NCI-H345 (cell line): ENCODE data around the gene TMEM50B.
"Not testable (repeated sequence)": the region's sequence is repeated elsewhere in the genome, so short reads cannot be mapped to it uniquely, and the experiment has no call there.

Experiments used
- DNase-seq: peaks from one replicate; lab custom pipeline; 2025; lab: John Stamatoyannopoulos, UW

Gene TMEM50B

GRCh38 chr21:33479679-33480480, at the start of gene TMEM50B:
Gene TMEM50B, minus strand, starts transcription at chr21:33479974. Its CDS starts 11,089 bp downstream, at chr21:33468885.
- peak; percentile 98 for DNase-seq

- no peak for DNase-seq
Observed at GRCh38 chr21:33522953-33523349, 43.2 kb upstream of the TMEM50B start.

GRCh38 chr21:33522297-33522952, 42.7 kb upstream of the TMEM50B start:
- DNase-seq = no peak

DNA sequence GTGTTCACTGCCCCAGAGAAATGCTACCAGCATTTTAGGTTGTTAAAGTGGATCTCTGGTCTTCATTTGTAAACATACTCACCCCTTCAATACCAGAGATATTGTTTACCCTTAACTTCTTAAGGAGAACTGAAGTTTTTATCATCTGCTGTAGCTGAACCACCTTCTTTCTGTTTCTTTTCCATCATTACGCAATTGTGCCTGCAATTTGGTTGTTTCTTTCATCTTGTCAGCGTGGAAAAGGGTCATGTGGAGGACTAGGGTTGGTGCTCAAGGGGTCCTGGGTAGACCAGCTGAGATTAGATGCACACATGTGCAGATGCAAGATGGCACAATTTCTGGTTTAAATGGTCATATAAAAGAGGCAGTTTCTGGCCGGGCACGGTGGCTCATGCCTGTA, 39.1 kb upstream of the TMEM50B start:
- DNase-seq = no peak

DNA sequence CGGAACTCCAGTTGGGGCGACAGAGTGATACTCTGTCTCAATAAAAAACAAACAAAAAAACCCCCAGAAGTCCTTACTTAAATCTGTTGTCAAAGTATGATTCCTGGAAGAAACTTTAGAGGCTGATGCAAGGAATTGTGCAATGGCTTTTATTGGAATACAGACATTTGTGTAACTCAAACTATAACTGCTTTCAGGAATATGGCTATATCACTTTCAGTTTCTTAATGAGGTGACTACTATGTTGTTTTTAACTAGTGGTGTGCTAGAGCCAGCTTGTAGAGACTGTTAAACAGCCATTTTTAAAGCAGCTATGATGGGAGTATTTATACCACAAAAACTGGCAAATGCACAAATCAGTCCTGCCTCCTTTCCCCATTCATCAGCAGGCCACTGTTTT, 34.5 kb upstream of the TMEM50B start:
- no peak for DNase-seq

GRCh38 chr21:33512481-33512880, 32.7 kb upstream of the TMEM50B start:
- DNase-seq = no peak

- no peak for DNase-seq
Observed at GRCh38 chr21:33511639-33512038, 31.9 kb upstream of the TMEM50B start.

GRCh38 chr21:33510826-33511225, 31.1 kb upstream of the TMEM50B start:
- DNase-seq = no peak

DNA sequence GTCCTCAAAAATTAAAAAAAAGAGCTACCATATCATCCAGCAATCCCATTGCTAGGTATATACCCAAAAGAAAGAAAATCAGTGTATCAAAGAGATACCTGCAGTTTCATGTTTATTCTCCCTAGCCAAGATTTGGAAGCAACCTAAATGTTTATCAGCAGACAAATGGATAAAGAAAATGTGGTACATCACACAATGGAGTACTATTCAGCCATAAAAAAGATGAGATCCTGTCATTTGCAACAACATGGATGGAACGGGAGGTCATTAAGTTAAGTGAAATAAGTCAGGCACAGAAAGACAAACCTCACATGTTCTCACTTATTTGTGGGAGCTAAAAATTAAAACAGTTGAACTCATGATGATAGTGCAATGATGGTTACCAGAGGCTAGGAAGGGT, 27.2 kb upstream of the TMEM50B start:
- not testable (repeated sequence) for DNase-seq

DNA sequence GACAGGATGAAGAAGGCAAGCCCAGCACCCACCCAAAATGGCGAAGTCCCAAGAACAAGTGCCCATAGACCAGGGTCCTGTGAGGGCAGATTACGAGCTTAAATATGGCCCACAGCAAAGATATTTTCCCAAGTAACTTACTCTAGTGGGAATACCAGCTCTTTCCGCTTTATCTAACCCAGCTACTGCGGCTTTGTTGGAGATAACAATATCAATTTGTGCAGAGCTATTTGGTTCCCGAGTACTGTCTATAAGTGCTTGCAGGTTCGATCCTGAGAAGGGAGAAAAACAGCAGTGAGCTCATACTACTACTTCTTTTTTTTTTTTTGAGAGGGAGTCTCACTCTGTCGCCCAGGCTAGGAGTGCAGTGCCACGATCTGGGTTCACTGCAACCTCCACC, 26.1 kb upstream of the TMEM50B start:
- no peak for DNase-seq

GRCh38 chr21:33496345-33496744, 16.6 kb upstream of the TMEM50B start:
- no peak for DNase-seq

DNA sequence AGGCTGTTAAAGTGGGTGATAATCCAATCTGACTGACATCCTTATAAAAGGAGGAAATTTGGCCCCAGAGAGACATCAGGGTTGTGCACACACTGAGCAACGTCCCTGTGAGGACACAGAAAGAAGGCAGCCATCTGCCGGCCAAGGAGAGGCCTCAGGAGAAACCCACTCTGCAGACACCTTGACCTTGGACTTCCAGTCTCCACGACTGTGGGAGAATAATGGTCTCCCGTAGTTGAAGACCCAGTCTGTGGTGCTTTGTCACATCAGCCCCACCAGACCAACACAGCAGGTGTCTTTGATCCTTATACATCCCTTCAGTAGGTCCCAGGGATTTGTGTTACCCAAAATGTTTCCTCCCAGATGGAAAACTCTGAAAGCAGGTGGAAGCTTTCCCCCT, 16.0 kb upstream of the TMEM50B start:
- no peak for DNase-seq

GRCh38 chr21:33493756-33494155, 14.0 kb upstream of the TMEM50B start:
- DNase-seq = no peak

DNA sequence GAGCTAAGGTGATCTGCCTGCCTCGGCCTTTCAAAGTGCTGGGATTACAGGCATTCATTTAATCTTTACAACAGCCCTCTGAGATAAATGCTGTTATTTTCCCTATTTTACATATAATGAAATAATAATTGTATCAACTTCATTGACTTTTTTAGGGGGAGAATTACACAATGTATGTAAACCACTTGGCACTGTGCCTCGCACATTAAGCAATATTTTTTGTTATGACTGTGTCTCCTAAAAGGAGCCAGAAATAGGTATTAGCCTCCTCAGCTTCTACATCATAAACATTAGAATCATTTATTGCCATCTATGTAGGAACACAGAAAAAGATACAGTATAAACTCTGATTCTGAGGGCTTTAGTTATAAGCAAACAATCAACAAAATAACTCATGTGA, 12.8 kb upstream of the TMEM50B start:
- DNase-seq = no peak

- peak; percentile 98 for DNase-seq
Observed at GRCh38 chr21:33491373-33492102, 11.8 kb upstream of the TMEM50B start, which contains the start of gene DNAJC28. Gene DNAJC28, minus strand, starts transcription at chr21:33491716. Its CDS starts 2,323 bp downstream, at chr21:33489393.

DNA sequence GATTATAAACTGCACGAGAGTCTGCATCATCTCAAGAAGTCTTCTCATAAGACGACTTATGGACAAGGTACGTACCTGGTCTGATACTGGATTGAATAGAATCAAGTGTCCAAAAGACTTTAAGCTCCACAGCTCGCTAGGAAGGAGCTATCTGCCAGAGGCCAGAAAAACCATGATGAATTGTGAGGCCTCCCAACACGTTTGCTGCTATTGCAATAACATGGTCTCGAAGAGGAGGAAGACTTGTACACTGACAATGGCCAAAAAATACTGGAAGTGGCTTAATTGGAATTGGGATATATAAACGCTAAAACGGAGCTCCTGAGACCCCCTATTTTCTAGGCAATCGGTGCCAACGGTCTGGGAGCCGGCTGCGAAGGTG, 11.2 kb upstream of the TMEM50B start:
- no peak for DNase-seq

DNA sequence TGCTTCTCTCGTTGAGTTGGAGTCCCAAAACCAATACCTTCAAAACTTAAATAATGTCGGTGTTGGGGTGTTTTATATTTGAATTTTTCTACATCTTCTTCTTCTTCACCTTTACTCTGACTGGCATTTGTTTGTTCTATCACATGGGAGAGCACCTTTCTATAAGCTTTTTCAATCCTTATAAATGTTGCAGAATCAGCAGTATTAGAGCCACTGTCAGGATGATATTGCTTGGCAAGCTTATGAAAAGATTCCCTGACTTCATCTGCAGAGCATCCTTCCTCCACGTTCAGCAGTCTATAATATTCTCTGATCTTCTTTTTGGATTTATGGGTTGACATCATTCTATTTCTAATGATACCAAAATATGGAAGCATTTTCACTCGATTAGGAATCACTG, 9.2 kb upstream of the TMEM50B start:
- no peak for DNase-seq

DNA sequence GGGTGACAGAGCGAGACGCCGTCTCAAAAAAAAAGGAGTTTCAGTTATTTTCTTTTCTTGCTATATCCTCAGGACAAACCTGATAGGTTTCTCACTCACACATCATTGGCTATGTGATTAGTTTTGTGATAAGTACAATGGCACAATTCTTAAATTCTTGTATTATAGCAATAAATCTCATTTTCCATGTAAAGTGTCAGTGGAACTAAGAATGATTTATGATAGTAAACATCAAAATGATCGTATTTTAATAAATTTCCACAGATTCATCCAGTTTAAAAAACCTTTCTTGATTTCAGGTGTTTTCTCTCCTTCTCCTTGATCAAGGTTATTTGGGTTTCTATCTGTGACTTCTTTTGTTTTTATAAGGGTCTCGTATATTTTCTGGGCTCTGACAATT, 8.2 kb upstream of the TMEM50B start:
- DNase-seq = no peak

DNA sequence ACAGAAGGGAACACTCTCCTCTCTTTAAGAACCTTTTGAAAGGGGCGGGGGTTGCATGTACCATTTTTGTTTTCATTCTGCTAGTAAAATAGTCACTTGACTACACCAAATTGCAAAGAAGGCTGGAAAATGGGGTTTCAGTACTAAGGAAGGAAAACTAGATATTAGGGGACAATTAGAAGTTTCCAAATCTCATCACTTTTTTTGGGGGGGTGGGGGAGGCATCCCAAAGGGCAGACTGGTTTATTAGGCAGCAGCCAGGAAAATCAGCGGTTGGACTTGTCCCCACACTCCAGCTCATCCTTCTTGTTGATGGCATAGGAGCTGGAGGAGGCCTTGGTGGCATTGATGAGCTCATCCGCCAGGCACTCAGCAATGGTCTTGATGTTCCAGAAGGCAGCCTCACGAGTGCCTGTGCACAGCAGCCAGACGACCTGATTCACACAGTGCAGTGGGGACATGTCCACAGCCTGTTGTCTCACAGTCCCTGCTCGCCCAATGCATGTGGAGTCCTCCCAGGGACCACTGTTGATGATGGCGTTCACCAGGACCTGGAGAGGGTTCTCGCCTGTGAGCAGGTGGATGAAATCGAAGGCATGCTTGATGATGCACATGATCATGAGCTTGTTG, 1.7 kb upstream of the TMEM50B start:
- DNase-seq = no peak

GRCh38 chr21:33480481-33481103, 818 bp upstream of the TMEM50B start:
- no peak for DNase-seq

- peak; percentile 34 for DNase-seq
Observed at GRCh38 chr21:33478935-33479678, 667 bp downstream of the TMEM50B start.
